AG04449 (cell line): ENCODE measurements around the gene TRIM4.
"Not testable (repeated sequence)": the region's sequence is repeated elsewhere in the genome, so short reads cannot be mapped to it uniquely, and the experiment has no call there.

Experiments used
- CTCF ChIA-PET: fragments of 350-600 bp; formaldehyde crosslinking; extraction: SDS; loops from one replicate; lab custom pipeline; 2021; ENCODE audit warnings: antibody characterized with exemption; lab: Yijun Ruan, JAX
- POLR2A ChIA-PET: fragments of 400-600, 350-600 bp; formaldehyde crosslinking; extraction: SDS; loops from one replicate; lab custom pipeline; 2020; ENCODE audit warnings: antibody characterized with exemption, inconsistent platforms; lab: Yijun Ruan, JAX
- DNase-seq: peaks from one replicate; pipeline ENCODE4 v3.0.0-alpha.2; 2010; ENCODE audit warnings: low read depth, low spot score
- H3K4me3 ChIP-seq: 2 replicates; pipeline ENCODE4 v1.5.1; 2011; ENCODE audit warnings: low read depth, mild to moderate bottlenecking, control low read depth, low read length
- TF ChIP-seq, protein P1 (sequence below): IDR thresholded peaks from one replicate; pipeline ENCODE4 v1.5.1; 2011; ENCODE audit warnings: mild to moderate bottlenecking, moderate library complexity, low read length, control low read depth, inconsistent platforms; ENCODE audit not compliant: insufficient read depth; ENCODE audit errors: missing control alignments

Gene TRIM4

DNA sequence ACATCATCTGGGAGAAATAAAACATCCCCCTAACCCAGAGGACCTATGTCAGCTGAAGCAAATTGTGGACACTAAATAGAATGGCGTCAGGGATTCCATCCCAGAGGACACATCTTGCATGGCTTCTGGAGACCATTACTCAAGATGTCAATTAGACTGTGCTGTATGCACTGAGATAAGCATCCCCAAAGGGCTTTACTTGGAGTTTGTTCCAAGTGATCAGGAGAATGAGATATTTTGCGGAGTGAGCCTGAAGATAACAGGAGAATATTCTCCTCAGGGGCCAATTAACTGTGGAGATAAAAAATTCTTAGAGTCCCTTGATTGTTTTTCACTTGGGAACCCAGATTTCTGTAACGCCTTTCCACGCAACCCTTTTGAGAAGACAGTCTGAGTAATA lies 38.0 kb downstream of the TRIM4 start:
- TF ChIP-seq, protein P1, sequence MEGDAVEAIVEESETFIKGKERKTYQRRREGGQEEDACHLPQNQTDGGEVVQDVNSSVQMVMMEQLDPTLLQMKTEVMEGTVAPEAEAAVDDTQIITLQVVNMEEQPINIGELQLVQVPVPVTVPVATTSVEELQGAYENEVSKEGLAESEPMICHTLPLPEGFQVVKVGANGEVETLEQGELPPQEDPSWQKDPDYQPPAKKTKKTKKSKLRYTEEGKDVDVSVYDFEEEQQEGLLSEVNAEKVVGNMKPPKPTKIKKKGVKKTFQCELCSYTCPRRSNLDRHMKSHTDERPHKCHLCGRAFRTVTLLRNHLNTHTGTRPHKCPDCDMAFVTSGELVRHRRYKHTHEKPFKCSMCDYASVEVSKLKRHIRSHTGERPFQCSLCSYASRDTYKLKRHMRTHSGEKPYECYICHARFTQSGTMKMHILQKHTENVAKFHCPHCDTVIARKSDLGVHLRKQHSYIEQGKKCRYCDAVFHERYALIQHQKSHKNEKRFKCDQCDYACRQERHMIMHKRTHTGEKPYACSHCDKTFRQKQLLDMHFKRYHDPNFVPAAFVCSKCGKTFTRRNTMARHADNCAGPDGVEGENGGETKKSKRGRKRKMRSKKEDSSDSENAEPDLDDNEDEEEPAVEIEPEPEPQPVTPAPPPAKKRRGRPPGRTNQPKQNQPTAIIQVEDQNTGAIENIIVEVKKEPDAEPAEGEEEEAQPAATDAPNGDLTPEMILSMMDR = no peak

DNA sequence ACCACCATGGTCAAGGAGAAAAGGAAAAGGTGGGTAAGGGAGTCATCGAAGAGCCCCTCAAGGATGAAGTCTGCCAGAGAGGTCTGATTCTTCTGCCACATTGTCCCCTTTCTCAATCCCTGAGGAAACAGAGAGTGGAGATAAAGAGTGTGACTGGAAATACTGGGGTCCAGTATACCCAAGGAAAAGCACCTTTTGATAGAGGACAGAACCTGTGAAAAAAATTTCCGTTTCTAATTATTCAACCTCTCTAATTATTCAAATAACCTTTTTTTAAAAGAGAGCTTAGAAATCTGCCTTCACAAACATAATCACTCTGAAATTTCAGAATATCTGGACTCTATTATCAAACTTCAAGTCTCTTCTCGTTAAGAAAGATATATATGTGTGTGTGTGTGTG lies 42.4 kb downstream of the TRIM4 start, which contains the start of gene OR2AE1:
OR2AE1 (minus strand) TSS at position 101 of the 400 bp plus-strand sequence; CDS start at position 101, 0 bp downstream.
- ChIA-PET POLR2A (no interaction called here), CTCF (no interaction called here)

More for the DNA sequence above, 38.0 kb downstream of the TRIM4 start:
- ChIA-PET CTCF (no interaction called here), POLR2A (no interaction called here)
- no peak for DNase-seq
- no peak overlapping the region for H3K4me3 ChIP-seq

DNA sequence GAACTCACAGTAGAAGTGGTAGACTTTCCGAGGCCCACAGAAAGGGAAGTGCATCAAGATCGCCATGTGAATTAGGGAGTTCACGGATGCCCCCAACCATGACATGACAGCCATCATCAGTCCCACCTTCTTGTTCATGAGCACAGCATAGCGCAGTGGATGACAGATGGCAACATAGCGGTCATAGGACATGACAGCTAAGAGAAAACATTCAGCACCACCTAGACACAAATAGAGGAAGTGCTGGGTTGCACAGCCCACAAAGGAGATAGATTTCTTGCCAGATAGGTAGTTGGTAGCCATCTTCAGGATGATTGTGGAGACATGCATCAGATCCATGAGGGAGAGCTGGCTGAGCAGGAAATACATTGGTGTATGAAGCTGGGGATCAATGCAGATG lies 42.8 kb downstream of the TRIM4 start:
- no peak for DNase-seq
- ChIA-PET POLR2A (no interaction called here), CTCF (no interaction called here)
- no peak overlapping the region for H3K4me3 ChIP-seq
- TF ChIP-seq, protein P1 = no peak

More for the DNA sequence above, 42.4 kb downstream of the TRIM4 start, which contains the start of gene OR2AE1:
- no peak within 1 kb of the TSS for H3K4me3 ChIP-seq
- TF ChIP-seq, protein P1 = no peak
- DNase-seq = no peak

DNA sequence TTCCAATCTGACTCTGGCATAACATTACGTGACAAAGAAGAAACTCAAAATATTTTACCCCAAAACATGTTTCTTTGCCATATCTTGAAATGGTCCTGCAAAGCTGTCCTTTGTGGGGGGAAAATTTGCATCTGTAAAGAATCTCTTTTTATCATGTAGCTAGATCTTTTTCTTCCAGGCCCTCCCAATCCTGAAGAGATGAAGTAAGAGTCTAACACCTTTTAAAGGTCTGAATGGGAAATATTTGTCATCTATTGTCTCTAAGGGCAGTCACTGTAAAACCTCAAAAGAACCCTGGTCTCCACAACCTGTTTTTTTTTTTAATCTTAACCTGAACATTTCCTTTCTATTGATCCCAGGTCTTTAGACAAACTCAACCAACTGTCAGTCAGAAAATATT lies 51.1 kb downstream of the TRIM4 start:
- DNase-seq = no peak
- TF ChIP-seq, protein P1 = no peak
- ChIA-PET CTCF (no interaction called here), POLR2A (no interaction called here)
- no peak overlapping the region for H3K4me3 ChIP-seq

DNA sequence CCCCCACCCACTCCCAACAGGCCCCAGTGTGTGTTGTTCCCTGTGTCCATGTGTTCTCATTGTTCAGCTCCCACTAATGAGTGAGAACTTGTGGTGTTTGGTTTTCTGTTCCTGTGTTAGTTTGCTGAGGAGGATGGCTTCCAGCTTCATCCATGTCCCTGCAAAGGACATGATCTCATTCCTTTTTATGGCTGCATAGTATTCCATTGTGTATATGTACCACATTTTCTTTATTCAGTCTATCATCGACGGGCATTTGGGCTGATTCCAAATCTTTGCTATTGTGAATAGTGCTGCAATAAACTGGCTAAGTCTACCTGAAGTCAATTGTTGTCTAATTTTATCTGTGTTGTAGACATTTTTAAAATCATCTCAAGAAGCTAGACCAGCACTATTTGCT lies 51.9 kb downstream of the TRIM4 start:
- H3K4me3 ChIP-seq, DNase-seq, POLR2A ChIA-PET, CTCF ChIA-PET: not testable (repeated sequence)

DNA sequence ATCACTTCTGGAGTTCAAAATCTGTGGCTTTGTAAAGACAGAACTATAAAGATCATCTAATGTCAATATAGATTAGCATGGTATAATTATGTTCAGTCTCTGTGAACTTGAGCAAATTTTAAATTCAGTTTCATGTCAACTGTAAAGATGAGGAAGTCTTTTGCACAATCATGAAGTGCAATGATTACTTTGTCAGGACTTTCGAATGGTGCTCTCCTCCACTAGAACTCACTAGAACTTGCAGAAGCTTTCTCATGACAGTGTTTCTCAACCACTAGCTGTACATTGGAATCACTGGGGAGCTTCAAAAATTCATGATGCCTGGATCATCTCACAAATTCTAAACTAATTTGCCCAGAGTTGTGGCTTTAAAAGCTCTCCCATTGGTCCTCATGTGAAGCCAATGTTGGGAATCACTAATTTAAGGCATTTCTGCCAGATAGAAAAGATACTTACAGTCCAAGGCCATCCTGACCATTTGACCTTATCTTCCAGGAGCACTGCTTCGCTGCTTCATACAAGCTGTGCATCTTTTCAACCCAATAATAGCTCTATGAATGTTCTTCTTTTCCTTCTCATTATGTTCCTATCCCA lies 55.4 kb downstream of the TRIM4 start:
- CTCF ChIA-PET = no interaction called here
- TF ChIP-seq, protein P1 = no peak

More for the DNA sequence above, 55.4 kb downstream of the TRIM4 start:
- POLR2A ChIA-PET = no interaction called here
- H3K4me3 ChIP-seq = no peak overlapping the region
- DNase-seq = no peak
